H9 (cell line): ENCODE data around the gene ASTL. TPM values are rescaled to one million over a fixed set of nuclear protein-coding genes. Genes with fewer than 3 reads are reported as not detected.

Experiments used
- DNase-seq: peaks from one replicate; pipeline ENCODE4 v3.0.0-alpha.2; 2017
- H2AFZ ChIP-seq: one replicate; pipeline ENCODE4 v1.6.1; 2013; ENCODE audit warnings: mild to moderate bottlenecking, low read length, control low read depth, moderate library complexity
- H2AK5ac ChIP-seq: 2 replicates; pipeline ENCODE4 v1.6.1; 2013; ENCODE audit warnings: low read length, control low read depth, mixed read lengths; ENCODE audit not compliant: insufficient read length
- H2BK120ac ChIP-seq: one replicate; pipeline ENCODE4 v1.6.1; 2013; ENCODE audit warnings: low read depth, mild to moderate bottlenecking, low read length, control low read depth, inconsistent platforms; ENCODE audit not compliant: poor library complexity, severe bottlenecking
- H2BK12ac ChIP-seq: 2 replicates; pipeline ENCODE4 v1.6.1; 2013; ENCODE audit warnings: low read length, control low read depth, mixed read lengths, low read depth; ENCODE audit not compliant: insufficient read length
- H2BK15ac ChIP-seq: 2 replicates; pipeline ENCODE4 v1.6.1; 2013; ENCODE audit warnings: low read depth, low read length, control low read depth
- H2BK20ac ChIP-seq: one replicate; pipeline ENCODE4 v1.6.1; 2013; ENCODE audit warnings: low read depth, mild to moderate bottlenecking, low read length, control low read depth, inconsistent platforms; ENCODE audit not compliant: poor library complexity, severe bottlenecking
- H2BK5ac ChIP-seq: 2 replicates; pipeline ENCODE4 v1.6.1; 2013; ENCODE audit warnings: low read length, control low read depth, mixed read lengths; ENCODE audit not compliant: insufficient read length
- H3K14ac ChIP-seq: 2 replicates; pipeline ENCODE4 v1.6.1; 2013; ENCODE audit warnings: low read length, control low read depth; ENCODE audit not compliant: insufficient read depth
- H3K18ac ChIP-seq: 2 replicates; pipeline ENCODE4 v1.6.1; 2013; ENCODE audit warnings: low read depth, mild to moderate bottlenecking, mixed read lengths, low read length, control low read depth; ENCODE audit not compliant: insufficient read length
- H3K23ac ChIP-seq: 2 replicates; pipeline ENCODE4 v1.6.1; 2013; ENCODE audit warnings: low read length, control low read depth, mixed read lengths, low read depth; ENCODE audit not compliant: insufficient read length
- H3K23me2 ChIP-seq: 2 replicates; pipeline ENCODE4 v1.6.1; 2013; ENCODE audit warnings: low read depth, mild to moderate bottlenecking, mixed read lengths, low read length, control low read depth; ENCODE audit not compliant: insufficient read length, poor library complexity, severe bottlenecking
- H3K27ac ChIP-seq: 2 replicates; pipeline ENCODE4 v1.5.1; 2013; ENCODE audit warnings: low read length, control low read depth, mixed read lengths, low read depth; ENCODE audit not compliant: insufficient read length
- H3K27me3 ChIP-seq: 2 replicates; pipeline ENCODE4 v1.6.1; 2013; ENCODE audit warnings: low read length, control low read depth, inconsistent platforms; ENCODE audit not compliant: insufficient read depth
- H3K4ac ChIP-seq: 2 replicates; pipeline ENCODE4 v1.6.1; 2013; ENCODE audit warnings: low read depth, mild to moderate bottlenecking, control low read depth, inconsistent platforms, low read length, moderate library complexity
- H3K4me1 ChIP-seq: 2 replicates; pipeline ENCODE4 v1.6.1; 2013; ENCODE audit warnings: low read length, control low read depth, inconsistent platforms; ENCODE audit not compliant: insufficient read depth
- H3K4me2 ChIP-seq: 2 replicates; pipeline ENCODE4 v1.6.1; 2013; ENCODE audit warnings: low read length, control low read depth, mixed read lengths; ENCODE audit not compliant: insufficient read length, insufficient read depth
- H3K56ac ChIP-seq: 2 replicates; pipeline ENCODE4 v1.6.1; 2013; ENCODE audit warnings: low read depth, mild to moderate bottlenecking, mixed read lengths, low read length, control low read depth; ENCODE audit not compliant: insufficient read length
- H3K79me1 ChIP-seq: 2 replicates; pipeline ENCODE4 v1.6.1; 2013; ENCODE audit warnings: low read depth, mild to moderate bottlenecking, moderate library complexity, low read length, control low read depth, inconsistent platforms; ENCODE audit not compliant: insufficient read depth, poor library complexity, severe bottlenecking
- H3K79me2 ChIP-seq: 2 replicates; pipeline ENCODE4 v1.6.1; 2013; ENCODE audit warnings: low read length, control low read depth, inconsistent platforms; ENCODE audit not compliant: insufficient read depth
- H3K9ac ChIP-seq: 2 replicates; pipeline ENCODE4 v1.6.1; 2013; ENCODE audit warnings: low read length, control low read depth, mixed read lengths; ENCODE audit not compliant: insufficient read length; ENCODE audit errors: extremely low read depth
- H3K9me3 ChIP-seq: one replicate; pipeline ENCODE4 v1.6.1; 2013; ENCODE audit warnings: low read depth, low read length, inconsistent platforms; ENCODE audit not compliant: control insufficient read depth
- H3T11ph ChIP-seq: one replicate; pipeline ENCODE4 v1.6.1; 2013; ENCODE audit warnings: mild to moderate bottlenecking, low read length, control low read depth, inconsistent platforms
- H4K20me1 ChIP-seq: one replicate; pipeline ENCODE4 v1.6.1; 2013; ENCODE audit not compliant: control insufficient read depth, insufficient read length, insufficient read depth
- H4K5ac ChIP-seq: 2 replicates; pipeline ENCODE4 v1.6.1; 2013; ENCODE audit warnings: low read depth, mild to moderate bottlenecking, mixed read lengths, low read length, control low read depth; ENCODE audit not compliant: insufficient read length
- H4K8ac ChIP-seq: replicated peaks from 2 replicates; pipeline ENCODE4 v1.6.1; 2013; ENCODE audit warnings: low read length, control low read depth, mixed read lengths, low read depth; ENCODE audit not compliant: insufficient read length
- H4K91ac ChIP-seq: 2 replicates; pipeline ENCODE4 v1.6.1; 2013; ENCODE audit warnings: low read depth, mild to moderate bottlenecking, moderate library complexity, mixed read lengths, low read length, control low read depth; ENCODE audit not compliant: insufficient read length
- H3K27ac Mint-ChIP-seq, 3 experiments: 2 replicates in 2 of 3; 3 replicates in 1 of 3; pipeline ENCODE4 v1.8.0; 2020 to 2021; ENCODE audit warnings: mixed read lengths in 3 of 3, mild to moderate bottlenecking in 1 of 3, moderate library complexity in 1 of 3
- H3K27me3 Mint-ChIP-seq: 2 replicates; pipeline ENCODE4 v1.8.0; 2021; ENCODE audit warnings: low read depth, mild to moderate bottlenecking, moderate library complexity, mixed read lengths
- H3K36me3 Mint-ChIP-seq, 3 experiments: 2 replicates in 2 of 3; 3 replicates in 1 of 3; pipeline ENCODE4 v1.8.0; 2020 to 2021; ENCODE audit warnings: low read depth in 3 of 3, mixed read lengths in 3 of 3; ENCODE audit not compliant: insufficient read depth in 1 of 3
- H3K4me1 Mint-ChIP-seq, 2 experiments: 2 replicates each; pipeline ENCODE4 v1.8.0; 2020; ENCODE audit warnings: mixed read lengths in 2 of 2
- H3K4me3 Mint-ChIP-seq, 2 experiments: 2 replicates in 1 of 2; 3 replicates in 1 of 2; pipeline ENCODE4 v1.8.0; 2020 to 2021; ENCODE audit warnings: mild to moderate bottlenecking in 2 of 2, mixed read lengths in 2 of 2, moderate library complexity in 1 of 2
- H3K9me3 Mint-ChIP-seq, 2 experiments: 2 replicates in 1 of 2; 3 replicates in 1 of 2; pipeline ENCODE4 v1.8.0; 2020; ENCODE audit warnings: mild to moderate bottlenecking in 2 of 2, mixed read lengths in 2 of 2, moderate library complexity in 1 of 2
- CTCF ChIP-seq: fragments of 200-600 bp; sonication (generic); conservative IDR thresholded peaks from 3 replicates; pipeline ENCODE4 v1.8.0; 2021; ENCODE audit warnings: antibody characterized with exemption, mild to moderate bottlenecking
- WGBS: extraction: QIAGEN DNeasy Blood & Tissue Kit; methylation state at CpG from one replicate; pipeline ENCODE4 v1.1.7; 2013; ENCODE audit warnings: missing lambda C conversion rate, low lambda C conversion rate, mixed read lengths; ENCODE audit not compliant: insufficient read length; ENCODE audit errors: extremely low coverage; 5-methylcytosine and 5-hydroxymethylcytosine counted together
- total RNA-seq: library from RNA; stranded (reverse); gene quantifications from 2 replicates; pipeline ENCODE4 v1.2.1, GENCODE V29; 2021

Gene ASTL
- total RNA-seq, 1 experiment from 2014 or later, result 0.81 TPM

- peaks cover 18% of the 10 kb centered on the region for H3K27me3 Mint-ChIP-seq
- Histone ChIP-seq H2BK5ac (no peak overlapping the region), H3K27me3 (no peaks in the 10 kb centered on the region), H3K23me2 (no peaks in the 10 kb centered on the region), H3K9ac (no peak overlapping the region), H2BK15ac (no peak overlapping the region), H3T11ph (no peak overlapping the region), H4K5ac (no peak overlapping the region), H2AK5ac (no peak overlapping the region), H3K79me2 (no peaks in the 10 kb centered on the region), H2AFZ (no peak overlapping the region), H3K4ac (no peak overlapping the region), H4K8ac (no peak overlapping the region), H3K14ac (no peak overlapping the region), H4K20me1 (no peaks in the 10 kb centered on the region), H4K91ac (no peak overlapping the region), H3K27ac (no peak overlapping the region), H3K18ac (no peak overlapping the region), H3K23ac (no peak overlapping the region), H3K79me1 (no peaks in the 10 kb centered on the region), H2BK12ac (no peak overlapping the region), H3K56ac (no peak overlapping the region), H2BK20ac (no peak overlapping the region), H3K4me2 (no peak overlapping the region), H3K4me1 (peaks cover 6% of the 10 kb centered on the region; the same call in 1 of the 2 replicates), H3K9me3 (no peaks in the 10 kb centered on the region), H2BK120ac (no peak overlapping the region)
- peaks cover 22 to 34% of the 10 kb centered on the region in 2 experiments for H3K4me1 Mint-ChIP-seq
- no CpG with 5 or more reads among the region's 3 CpGs for whole genome bisulfite sequencing
- DNase-seq, result no peak
- no peak for TF ChIP-seq CTCF
- no peak overlapping the region for H3K27ac Mint-ChIP-seq
- peaks cover 4 to 7% (median 5%) of the 10 kb centered on the region in 3 experiments; a peak in 5 of 7 replicates for H3K36me3 Mint-ChIP-seq
- peaks cover 6 to 8% of the 10 kb centered on the region in 2 experiments; a peak in 4 of 5 replicates for H3K9me3 Mint-ChIP-seq
- H3K4me3 Mint-ChIP-seq, result no peak overlapping the region
These were observed 28.3 kb downstream of the ASTL start for GRCh38 chr2:96109931-96110511.
